ENCODE measurements around the gene LACRT. TPM values are rescaled to one million over a fixed set of nuclear protein-coding genes. Genes with fewer than 3 reads are reported as not detected.

Gene LACRT
- total RNA-seq, 1 donor from 2014 or later, result not detected

DNA sequence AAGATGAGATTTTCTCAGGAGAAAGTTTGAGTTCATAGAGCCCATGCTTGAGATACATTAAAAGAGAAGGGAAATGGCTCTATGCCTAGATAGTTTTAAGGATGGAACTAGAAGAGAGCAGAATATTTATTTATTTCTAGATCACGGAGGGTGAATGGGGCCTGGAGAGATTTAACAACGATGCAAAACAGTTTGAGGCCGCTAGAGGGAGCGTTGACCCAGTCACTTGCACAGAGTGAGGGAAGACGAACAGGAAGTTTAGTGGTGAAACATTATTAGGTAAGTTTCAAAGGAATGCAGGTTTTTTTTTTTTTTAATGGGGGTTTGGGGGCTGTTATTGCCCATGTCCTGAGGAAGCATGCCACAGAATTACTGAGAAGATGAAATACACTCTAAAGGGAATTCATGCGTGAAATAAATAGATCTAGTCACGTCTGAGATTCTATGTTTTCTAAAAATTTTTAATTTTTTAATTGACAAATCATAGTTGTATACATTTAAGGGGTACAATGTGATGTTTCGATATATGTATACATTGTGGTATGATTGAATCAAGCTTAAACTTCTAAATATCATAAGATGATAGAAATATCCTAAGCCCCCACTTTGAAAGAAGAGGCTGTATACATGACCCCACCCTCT lies 31.4 kb downstream of the LACRT start:
- Mint-ChIP-seq H3K4me3 (no peak overlapping the region), H3K4me1 (peaks cover 2% of the 10 kb centered on the region), H3K27ac (no peak overlapping the region), H3K9me3 (no peaks in the 10 kb centered on the region), H3K27me3 (peaks cover 7% of the 10 kb centered on the region), H3K36me3 (ENCODE audit: low read depth) (no peaks in the 10 kb centered on the region)
- ChIA-PET CTCF (interaction anchor here (0.8 kb wide), 1 partner anchor 23 kb away, joined by 4 read pairs; no protein-coding TSS in a partner anchor), POLR2A (interaction anchor here (0.7 kb wide), 1 partner anchor 26 kb away, joined by 3 read pairs; no protein-coding TSS in a partner anchor)
- TF ChIP-seq CTCF (IDR thresholded peaks at IDR 0.05), result peak; percentile 71
- DNase-seq, result no peak
- intact Hi-C loops (cut with micrococcal nuclease), result loop anchor here (1.0 to 5.0 kb wide), 3 partner anchors 24 to 469 kb away; no protein-coding TSS in a partner anchor
- peak; percentile 85 for ATAC-seq (ENCODE audit: low read depth)

GRCh38 chr12:54602661-54603060 lies 32.0 kb downstream of the LACRT start:
- Mint-ChIP-seq H3K4me1 (peaks cover 2% of the 10 kb centered on the region), H3K4me3 (no peak overlapping the region), H3K36me3 (ENCODE audit: low read depth) (no peaks in the 10 kb centered on the region), H3K9me3 (no peaks in the 10 kb centered on the region), H3K27ac (no peak overlapping the region), H3K27me3 (peaks cover 5% of the 10 kb centered on the region)
- intact Hi-C loops (cut with micrococcal nuclease), result loop anchor here (1.0 to 5.0 kb wide), 3 partner anchors 23 to 470 kb away; no protein-coding TSS in a partner anchor
- POLR2A ChIA-PET, result interaction anchor here (0.7 kb wide), 1 partner anchor 25 kb away, joined by 3 read pairs; no protein-coding TSS in a partner anchor
- TF ChIP-seq CTCF (IDR thresholded peaks at IDR 0.05), result no peak
- ATAC-seq (ENCODE audit: low read depth) (no peak), DNase-seq (no peak)
- CTCF ChIA-PET, result interaction anchor here (1.6 kb wide), 1 partner anchor 10 kb away, joined by 6 read pairs; no protein-coding TSS in a partner anchor

GRCh38 chr12:54601841-54602240 lies 32.9 kb downstream of the LACRT start:
- Mint-ChIP-seq H3K4me1 (peaks cover 2% of the 10 kb centered on the region), H3K27me3 (peaks cover 3% of the 10 kb centered on the region), H3K27ac (no peak overlapping the region), H3K36me3 (ENCODE audit: low read depth) (no peaks in the 10 kb centered on the region), H3K9me3 (no peaks in the 10 kb centered on the region), H3K4me3 (no peak overlapping the region)
- CTCF ChIA-PET, result interaction anchor here (0.8 to 1.6 kb wide), 4 partner anchors 8 to 39 kb away, joined by 3 to 6 read pairs (median 4); no protein-coding TSS in a partner anchor
- no peak for TF ChIP-seq CTCF (IDR thresholded peaks at IDR 0.05)
- ATAC-seq (ENCODE audit: low read depth), result no peak
- intact Hi-C loops (cut with micrococcal nuclease), result loop anchor here (5.0 kb wide), 2 partner anchors 355 to 470 kb away; no protein-coding TSS in a partner anchor
- POLR2A ChIA-PET, result no interaction called here
- no peak for DNase-seq

- DNase-seq, result no peak
Observed at GRCh38 chr12:54598970-54599369, 35.7 kb downstream of the LACRT start.

More at GRCh38 chr12:54598970-54599369, 35.7 kb downstream of the LACRT start:
- CTCF ChIA-PET, result interaction anchor here (0.8 to 2.3 kb wide), 2 partner anchors 19 to 32 kb away, joined by 3 to 9 read pairs; no protein-coding TSS in a partner anchor
- TF ChIP-seq CTCF (IDR thresholded peaks at IDR 0.05), result no peak
- H3K27me3 Mint-ChIP-seq, result peaks cover 15% of the 10 kb centered on the region
- ATAC-seq (ENCODE audit: low read depth), result no peak
- no peaks in the 10 kb centered on the region for H3K9me3 Mint-ChIP-seq
- no peaks in the 10 kb centered on the region for H3K36me3 Mint-ChIP-seq (ENCODE audit: low read depth)
- no peak overlapping the region for H3K4me3 Mint-ChIP-seq
- H3K4me1 Mint-ChIP-seq, result peaks cover 2% of the 10 kb centered on the region
- intact Hi-C loops (cut with micrococcal nuclease), result no loop called here
- POLR2A ChIA-PET, result no interaction called here
- no peak overlapping the region for H3K27ac Mint-ChIP-seq
